GM21423 (cell line): ENCODE results near the gene BSND.

ENCODE experiments used
- ATAC-seq: cut with Tn5 transposase; IDR thresholded peaks from one replicate; pipeline ENCODE4 v1.9.1; 2021; ENCODE audit warnings: mild to moderate bottlenecking, moderate library complexity; ENCODE audit not compliant: unreplicated experiment

Gene BSND

DNA sequence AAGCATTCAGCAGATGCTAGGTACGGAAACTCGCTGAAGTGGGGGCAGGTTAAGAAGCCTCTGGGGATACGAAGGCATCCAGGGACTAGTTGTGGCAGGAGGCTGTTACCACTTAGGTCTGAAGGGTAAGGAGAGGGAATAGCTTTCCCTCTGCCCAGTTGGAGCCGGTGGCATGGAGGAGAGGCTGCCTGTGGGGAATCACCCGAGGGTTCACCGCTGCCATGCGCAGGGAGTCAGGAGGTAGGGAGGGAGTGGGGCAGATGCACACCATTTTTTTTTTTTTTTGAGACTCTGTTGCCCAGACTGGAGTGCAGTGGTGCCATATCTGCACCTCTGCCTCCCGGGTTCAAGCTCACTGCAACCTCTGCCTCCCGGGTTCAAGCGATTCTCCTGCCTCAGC is 46.7 kb downstream of the BSND start:
- ATAC-seq: no peak

DNA sequence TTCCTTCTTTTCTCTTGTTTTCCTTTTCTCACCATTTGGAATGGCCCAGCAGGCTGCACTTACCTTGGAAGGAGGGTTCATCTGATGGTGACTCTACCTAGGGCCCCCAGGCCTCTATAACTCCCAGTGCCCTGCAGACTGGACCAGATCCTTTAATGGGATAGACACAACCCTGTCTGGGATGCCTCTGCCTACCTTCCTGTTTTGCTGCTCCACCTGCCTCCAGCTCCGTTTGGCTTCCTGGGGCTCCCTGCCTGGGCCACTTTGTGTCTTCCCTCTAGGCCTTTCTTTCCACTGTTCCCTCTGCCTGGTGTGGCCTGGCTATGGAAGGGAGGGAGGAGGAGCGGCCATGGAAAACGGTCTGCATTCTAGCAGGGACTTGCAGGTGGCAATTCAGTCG is 48.1 kb downstream of the BSND start:
- ATAC-seq: no peak

DNA sequence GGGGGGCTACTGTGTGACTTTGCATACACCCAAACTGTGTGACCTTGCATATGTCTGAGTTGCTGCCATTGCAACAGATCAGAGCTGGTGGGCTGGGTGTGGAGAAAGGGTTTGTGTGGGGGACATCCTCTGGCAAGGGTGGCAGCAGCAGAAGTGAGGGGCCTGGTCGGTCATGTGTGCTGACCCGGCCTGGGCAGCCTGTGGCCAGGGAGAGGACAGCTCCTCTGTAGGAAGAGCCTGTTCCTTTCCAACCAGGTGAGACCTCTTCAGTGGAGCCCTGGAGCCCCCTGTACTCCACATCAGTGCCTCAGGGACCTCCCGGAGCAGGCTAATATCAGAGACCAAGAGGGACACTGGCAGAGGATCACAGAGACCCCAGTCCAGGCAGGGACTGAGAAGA is 48.9 kb downstream of the BSND start:
- ATAC-seq: no peak

DNA sequence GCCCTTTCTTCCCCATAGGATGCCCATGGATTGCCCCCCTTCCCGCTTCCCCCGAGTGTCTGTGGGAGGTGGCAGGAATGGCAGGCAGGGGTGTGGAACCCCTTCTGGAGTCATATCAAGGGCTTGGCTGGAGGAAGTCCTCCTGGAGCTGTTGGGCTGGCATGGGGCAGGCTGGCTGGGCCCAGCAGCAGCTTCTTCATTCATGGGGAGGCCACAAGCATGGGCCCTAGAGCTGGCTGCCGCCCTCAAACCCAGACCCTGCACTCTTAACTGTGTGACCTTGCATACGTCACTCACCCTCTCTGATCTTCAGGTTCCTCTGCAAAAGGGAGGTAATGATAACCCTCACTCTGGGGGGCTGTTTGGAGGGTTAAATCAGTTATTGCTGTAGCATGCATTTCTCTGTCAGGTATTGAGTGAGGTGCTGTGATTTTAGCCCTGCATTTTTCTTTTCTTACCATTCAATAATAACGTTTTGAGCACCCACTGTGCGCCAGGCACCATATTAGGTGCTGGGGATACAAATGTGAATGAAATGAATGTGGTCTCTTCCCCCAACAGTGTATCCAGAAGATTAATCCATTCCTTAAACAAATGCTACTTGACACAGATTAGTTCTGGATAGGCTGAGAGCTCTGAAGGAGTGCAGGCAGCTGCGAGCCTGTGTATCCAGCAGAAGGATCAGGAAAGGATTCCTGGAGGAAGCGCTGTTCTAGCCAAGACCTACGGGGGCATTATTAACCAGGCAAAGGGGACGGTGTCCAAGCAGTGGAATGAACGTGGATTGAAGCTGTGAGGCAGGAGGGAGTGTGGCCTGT is 49.9 kb downstream of the BSND start:
- no peak for ATAC-seq

DNA sequence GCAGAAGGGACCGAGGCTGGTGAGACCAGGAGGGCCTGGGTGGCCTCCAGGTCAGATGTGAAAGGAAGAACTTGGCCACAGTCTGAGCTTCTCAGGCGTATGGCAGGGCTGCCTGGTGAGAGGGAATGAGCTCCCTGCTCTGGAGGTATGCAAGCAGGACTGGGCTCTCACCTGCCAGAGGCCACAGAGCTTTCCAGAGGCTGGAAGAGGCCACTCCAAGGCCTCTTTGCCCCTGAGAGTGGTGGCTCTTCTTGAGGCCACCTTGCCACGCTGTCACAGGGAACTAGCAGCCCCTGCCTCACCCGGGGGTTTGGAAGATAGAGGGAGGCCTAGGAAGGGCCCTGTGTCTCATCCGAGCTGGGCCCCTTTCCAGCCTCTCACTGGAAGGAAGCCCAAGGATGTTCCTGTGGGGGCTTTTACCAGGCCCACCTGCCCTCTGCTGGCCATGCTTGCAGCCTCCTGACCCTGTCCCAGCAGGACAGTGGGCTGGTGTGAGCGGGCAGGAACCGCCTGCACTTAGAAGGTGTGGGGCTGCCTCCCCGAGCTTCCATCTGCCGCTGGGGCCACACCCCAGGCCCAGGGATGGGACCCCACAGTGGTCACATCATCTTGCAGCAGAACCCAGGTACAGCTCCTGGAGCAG is 50.7 kb downstream of the BSND start:
- no peak for ATAC-seq

DNA sequence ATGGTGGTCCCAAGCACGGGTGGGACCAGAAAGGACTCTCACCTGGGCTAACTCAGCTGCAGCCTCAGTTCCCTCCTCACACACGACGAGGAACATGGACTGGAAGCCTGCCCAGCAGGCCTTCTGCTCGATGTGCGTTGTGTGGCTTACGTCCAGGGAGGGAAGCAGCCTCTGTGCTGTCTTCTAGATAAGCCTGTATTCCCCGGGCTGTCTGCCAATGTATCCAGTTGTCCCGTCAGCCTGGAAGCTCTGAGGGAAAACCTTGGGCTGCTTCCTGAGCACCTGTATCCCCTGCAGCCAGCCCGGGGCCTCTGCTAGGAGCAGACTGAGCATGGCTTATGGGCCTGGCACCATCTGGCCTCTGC is 51.2 kb downstream of the BSND start:
- no peak for ATAC-seq

DNA sequence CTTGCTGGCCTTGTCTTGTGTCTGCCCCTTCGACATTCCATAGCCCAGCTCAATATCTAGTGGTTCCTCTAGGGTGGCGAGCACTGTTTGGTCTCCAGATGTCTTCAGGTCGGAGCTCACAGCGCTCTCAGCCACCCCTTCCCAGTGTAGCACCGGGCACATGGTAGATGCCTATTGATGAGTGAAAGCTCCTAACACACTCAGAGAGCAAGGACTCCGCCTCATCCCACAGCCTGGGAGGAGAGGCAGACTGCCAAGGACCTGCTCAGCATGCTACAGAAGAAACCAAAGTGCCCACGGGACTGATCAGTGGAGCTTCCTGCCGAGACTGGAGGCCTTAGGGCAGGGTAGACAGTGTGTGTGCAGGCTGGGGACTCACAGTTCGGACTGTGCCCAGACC is 51.5 kb downstream of the BSND start:
- no peak for ATAC-seq

DNA sequence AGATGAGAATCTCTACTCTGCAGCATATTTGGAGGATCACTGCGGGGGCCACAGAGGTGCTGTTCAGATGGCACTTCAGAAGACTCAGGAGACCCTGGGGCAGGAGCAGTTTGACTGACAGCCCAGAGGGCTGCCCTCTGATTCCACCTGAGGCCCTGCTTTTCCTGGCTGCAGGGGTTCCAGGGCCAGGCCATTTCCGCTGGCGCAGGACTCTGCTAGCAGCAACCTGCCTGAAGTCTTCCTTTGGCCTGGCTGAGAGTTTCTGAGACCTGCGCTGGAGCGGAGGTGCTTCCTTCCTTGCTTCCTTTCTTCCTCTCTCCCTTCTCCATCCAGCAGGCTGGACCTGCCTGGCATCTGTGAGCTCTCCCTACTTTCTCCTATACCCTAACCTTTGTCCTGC is 52.4 kb downstream of the BSND start:
- ATAC-seq: no peak

DNA sequence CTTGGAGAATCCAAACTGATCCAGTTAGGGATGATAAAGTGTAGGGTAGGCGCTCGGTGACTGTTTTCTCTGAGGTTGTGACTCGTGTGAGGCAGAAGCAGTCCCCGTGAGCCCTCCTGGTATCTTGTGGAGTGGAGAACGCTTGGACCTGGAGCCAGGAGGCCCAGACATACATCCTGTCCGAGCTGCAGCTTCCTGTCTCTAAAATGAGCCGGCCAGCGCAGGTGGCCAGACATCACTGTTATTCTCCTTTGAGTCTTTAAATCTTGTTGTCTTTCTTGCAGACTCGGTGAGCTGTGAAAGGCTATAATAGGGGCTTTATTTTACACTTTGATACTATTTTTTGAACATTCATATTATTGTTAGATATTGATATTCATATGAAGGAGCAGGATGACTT is 52.9 kb downstream of the BSND start:
- ATAC-seq: no peak

DNA sequence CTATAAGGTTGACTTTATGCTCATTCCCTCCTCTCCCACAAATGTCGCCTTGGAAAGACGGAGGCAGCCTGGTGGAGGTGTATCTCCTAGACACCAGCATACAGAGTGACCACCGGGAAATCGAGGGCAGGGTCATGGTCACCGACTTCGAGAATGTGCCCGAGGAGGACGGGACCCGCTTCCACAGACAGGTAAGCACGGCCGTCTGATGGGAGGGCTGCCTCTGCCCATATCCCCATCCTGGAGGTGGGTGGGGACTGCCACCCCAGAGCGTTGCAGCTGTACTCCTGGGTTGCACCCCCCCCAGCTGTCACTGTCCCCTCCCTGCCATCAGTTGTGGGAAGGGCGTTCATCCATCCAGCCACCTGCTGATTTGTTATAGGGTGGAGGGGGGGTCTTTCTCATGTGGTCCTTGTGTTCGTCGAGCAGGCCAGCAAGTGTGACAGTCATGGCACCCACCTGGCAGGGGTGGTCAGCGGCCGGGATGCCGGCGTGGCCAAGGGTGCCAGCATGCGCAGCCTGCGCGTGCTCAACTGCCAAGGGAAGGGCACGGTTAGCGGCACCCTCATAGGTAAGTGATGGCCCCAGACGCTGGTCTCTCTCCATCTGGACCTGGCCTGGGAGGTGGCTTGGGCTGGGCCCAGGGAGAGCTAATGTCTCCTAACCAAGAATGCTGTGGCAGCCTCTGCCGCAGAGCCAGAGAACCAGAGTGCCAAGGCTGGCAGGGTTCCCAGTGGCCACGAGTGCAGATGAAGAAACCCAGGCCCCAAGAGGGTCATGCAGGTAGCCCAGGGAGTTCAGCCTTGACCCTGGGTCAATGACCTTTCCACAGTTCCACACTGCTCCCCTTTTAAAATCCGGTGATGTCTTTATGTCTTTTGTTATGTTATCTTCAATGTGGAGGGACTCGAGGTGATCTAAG is 53.7 kb downstream of the BSND start:
- no peak for ATAC-seq

DNA sequence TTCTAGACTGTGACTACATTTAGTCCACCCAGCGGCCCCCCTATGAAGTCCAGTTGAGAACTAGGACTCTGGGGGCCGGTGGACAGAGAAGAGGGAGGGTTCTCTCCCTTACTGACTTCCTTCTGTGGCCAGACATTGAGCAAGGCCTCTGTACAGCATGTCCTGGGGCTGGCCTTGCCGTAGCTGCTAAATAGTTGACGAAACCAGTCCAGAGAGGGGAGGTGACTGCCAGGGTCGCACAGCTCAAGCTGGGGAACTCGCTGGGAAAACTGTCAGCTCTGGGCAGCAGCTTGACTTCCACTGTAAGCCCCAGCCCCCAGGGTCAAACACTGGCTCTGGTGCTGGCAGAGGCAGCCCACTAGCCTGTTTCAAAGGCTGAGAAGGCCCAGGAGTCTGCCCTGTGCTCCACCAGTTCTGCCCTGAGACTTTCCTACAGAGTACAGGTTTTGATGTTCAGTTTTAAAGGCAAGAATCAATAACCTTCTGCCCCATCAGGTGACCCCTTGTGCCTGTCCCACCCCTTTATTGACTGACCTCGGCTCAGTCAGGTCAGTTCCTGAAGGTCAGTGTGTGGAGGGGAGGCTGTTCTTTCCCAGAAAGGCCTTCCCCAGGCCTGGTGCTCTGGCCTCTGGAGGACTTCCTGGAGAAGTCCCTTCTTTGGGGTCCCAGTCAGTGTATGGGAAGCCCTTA is 54.7 kb downstream of the BSND start:
- ATAC-seq: no peak

DNA sequence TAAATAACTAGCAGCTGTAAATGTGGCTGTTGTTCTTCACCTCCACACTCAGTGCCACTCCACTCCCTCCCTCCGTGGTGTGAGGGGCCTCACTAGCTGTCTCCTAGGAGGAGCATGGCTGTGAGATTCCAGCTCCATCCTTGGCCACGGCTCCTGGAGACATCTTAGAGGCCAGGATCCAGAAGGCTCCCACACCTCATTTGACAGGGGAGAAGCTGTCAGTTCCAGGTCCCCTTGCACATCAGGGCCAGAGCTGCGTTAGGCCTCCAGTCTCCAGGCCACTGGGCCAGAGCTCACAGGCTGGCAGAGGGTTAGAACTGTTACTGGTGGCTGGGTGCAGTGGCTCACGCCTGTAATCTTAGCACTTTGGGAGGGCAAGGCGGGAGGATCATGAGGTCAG is 55.7 kb downstream of the BSND start:
- ATAC-seq: no peak

DNA sequence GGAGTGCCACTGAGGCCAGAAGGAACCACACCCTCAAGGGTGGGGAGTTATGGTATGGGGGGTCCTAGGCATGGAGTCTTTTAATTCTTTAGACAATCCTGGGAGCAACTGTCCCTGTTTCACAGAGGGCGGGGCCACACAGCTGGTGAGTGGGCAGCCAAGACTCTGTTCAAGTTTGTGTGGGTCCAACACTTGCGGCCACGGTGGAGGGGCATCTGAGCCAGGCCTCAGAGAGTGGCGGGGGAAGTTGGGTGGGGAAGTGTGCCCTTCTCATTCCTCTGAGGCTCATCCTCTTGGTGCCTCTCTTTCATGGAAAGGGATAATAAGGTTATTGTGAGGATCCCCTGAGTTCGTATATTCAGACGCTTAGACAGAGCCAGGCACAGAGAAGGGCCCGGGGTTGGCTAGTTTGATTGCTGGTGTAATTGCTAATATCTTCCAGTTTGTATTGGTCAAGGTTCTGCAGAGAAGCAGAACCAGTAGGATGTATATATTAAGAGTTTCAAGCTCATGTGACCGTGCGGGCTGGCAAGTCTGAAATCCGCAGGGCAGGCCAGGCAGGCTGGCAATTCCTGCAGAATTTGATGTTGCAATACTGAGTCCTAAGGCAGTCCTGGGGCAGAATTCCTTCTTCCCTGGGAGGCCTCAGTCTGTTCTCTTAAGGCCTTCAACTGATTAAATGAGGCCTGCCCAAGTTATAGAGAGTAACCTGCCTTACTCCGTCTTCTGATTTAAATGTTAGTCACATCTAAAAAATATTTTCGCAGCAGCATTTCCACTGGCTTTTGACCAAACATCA is 56.5 kb downstream of the BSND start:
- ATAC-seq: no peak

DNA sequence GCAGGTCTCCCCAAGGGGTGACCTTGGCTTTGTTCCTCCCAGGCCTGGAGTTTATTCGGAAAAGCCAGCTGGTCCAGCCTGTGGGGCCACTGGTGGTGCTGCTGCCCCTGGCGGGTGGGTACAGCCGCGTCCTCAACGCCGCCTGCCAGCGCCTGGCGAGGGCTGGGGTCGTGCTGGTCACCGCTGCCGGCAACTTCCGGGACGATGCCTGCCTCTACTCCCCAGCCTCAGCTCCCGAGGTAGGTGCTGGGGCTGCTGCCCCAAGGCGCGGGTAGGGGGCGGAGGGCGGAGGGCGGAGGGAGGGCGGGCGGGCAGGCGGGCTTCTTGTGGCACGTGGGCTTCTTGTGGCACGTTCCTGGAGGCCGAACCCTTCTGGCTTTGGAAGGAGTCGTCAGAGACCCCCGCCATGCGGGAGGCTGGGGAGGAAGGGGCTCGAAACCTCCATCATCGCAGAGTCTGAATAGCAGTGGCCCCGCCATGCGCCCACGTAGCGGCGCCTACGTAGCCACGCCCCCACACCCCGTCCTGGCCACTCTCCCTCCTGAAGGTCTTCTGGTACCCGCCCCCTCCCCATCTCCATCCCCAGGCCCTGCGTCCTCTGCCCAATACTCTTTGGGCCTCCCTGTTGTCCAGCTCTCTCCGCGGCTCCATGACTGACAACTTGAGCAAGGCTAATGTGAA is 57.4 kb downstream of the BSND start:
- ATAC-seq: no peak

DNA sequence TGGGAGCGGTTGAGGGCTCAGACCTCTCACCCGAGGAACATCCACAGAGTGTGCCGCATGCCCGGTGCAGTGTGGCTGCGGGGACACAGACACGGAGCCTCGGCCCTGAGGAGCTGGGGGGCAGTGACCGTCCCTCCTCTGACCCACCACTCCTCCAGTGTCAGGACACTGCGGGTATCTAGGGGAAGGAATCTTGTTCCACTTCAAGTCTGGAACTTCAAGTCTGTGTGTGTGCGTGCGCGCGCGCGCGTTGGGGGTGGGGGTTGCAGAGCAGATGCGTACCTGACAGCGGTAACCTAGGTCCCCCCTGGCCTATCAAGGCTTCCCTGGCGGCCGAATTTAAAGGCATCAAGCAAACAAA is 57.9 kb downstream of the BSND start:
- ATAC-seq: no peak

DNA sequence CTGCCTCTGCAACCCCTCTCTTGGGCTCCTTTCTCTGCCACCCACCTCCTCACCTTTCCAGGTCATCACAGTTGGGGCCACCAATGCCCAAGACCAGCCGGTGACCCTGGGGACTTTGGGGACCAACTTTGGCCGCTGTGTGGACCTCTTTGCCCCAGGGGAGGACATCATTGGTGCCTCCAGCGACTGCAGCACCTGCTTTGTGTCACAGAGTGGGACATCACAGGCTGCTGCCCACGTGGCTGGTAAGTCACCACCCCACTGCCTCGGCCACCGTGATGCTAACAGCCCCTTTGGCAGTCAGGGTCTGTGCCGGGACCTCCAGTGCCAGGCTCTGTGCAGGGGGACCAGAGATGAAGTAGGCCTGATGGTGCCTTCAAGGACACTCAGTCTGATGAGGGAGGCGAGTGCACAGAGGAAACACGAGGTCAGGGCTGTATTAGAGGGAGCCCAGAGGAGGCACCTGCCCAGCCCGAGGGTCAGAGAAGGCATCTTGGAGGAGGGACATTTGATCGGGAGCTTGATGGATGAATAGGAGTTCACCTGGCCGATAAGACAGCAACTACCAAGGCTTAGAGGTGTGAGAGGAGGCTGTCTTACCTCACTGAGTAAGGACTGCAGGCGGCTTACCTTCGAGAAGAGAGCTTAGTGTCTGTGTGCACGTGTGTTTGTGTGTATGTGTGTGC is 58.7 kb downstream of the BSND start:
- no peak for ATAC-seq

DNA sequence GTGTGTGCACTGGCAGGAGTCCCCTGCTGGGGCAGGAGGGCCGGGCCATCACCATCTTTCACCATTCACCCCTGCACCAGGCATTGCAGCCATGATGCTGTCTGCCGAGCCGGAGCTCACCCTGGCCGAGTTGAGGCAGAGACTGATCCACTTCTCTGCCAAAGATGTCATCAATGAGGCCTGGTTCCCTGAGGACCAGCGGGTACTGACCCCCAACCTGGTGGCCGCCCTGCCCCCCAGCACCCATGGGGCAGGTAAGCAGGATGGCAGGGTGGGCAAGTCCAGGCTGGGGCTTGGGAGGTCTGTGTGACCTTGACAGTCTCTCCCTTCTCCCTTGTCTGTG is 59.2 kb downstream of the BSND start:
- no peak for ATAC-seq

DNA sequence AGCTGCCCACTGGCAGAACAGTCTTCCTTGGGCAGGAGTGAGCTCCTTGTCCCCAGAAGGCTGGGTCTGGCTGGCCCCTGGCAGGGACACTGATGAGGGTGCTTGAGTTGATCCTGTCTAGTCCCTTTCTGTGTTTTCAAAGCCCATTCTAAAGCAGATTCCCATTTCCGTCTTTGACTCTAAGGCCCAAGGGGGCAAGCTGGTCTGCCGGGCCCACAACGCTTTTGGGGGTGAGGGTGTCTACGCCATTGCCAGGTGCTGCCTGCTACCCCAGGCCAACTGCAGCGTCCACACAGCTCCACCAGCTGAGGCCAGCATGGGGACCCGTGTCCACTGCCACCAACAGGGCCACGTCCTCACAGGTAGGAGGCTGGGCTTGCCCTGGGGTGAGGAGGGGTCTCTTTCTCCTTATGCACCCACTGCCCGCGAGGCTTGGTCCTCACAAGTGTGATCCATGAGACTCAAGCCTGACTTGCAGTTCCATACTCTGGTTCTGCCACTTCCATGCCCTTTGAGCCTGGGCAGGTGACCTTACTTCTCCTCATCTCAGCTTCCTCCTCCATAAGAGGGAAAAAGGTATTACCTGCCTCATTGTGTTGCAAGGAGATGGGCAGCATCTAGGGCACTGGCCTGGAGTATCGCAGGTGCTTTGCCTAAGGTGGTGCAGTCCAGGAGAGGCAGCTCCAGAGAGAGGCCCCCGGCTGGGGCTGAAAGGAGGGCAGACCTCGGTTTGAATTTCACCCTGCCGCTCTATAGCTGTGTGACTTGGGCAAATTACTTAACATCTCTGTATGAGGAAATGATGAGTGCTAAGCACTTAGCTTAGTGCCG is 60.8 kb downstream of the BSND start:
- no peak for ATAC-seq
